SK-N-SH (cell line): ENCODE data around the gene GSG1L.

Experiments used
- EP300 ChIP-seq, 2 experiments: IDR thresholded peaks; 2 replicates each; pipeline versions ENCODE4 v1.4.0 to v1.6.1; 2012; ENCODE audit warnings: borderline replicate concordance in 1 of 2, low read depth in 1 of 2, low read length in 1 of 2
- FOXM1 ChIP-seq: IDR thresholded peaks from 2 replicates; pipeline ENCODE4 v1.4.0; 2012; ENCODE audit warnings: low read depth, mild to moderate bottlenecking
- MEF2A ChIP-seq: IDR thresholded peaks from 2 replicates; pipeline ENCODE4 v1.4.0; 2012; ENCODE audit warnings: low read depth, borderline replicate concordance
- POLR2AphosphoS5 ChIP-seq: IDR thresholded peaks from 2 replicates; pipeline ENCODE4 v1.6.1; 2012; ENCODE audit warnings: low read depth, low read length
- RFX5 ChIP-seq: IDR thresholded peaks from 2 replicates; pipeline ENCODE4 v1.6.1; 2012; ENCODE audit warnings: mild to moderate bottlenecking, improper control_type of control experiment, low read length
- TEAD4 ChIP-seq: IDR thresholded peaks from 2 replicates; pipeline ENCODE4 v1.4.0; 2012; ENCODE audit warnings: mild to moderate bottlenecking, borderline replicate concordance; ENCODE audit not compliant: insufficient read depth
- TF ChIP-seq, protein P1 (sequence below): fragments of 200-600 bp; sonication (generic); IDR thresholded peaks from 2 replicates; pipeline ENCODE4 v1.6.1; 2017; ENCODE audit warnings: antibody characterized with exemption, mild to moderate bottlenecking, moderate library complexity
- TF ChIP-seq, protein P2 (sequence below): IDR thresholded peaks from 2 replicates; pipeline ENCODE4 v1.4.0; 2012; ENCODE audit warnings: low read depth, borderline replicate concordance
- TF ChIP-seq, protein P3 (sequence below): IDR thresholded peaks from 2 replicates; pipeline ENCODE4 v1.4.0; 2012; ENCODE audit warnings: low read depth
- TF ChIP-seq, protein P4 (sequence below): IDR thresholded peaks from 2 replicates; pipeline ENCODE4; 2012

DNA sequence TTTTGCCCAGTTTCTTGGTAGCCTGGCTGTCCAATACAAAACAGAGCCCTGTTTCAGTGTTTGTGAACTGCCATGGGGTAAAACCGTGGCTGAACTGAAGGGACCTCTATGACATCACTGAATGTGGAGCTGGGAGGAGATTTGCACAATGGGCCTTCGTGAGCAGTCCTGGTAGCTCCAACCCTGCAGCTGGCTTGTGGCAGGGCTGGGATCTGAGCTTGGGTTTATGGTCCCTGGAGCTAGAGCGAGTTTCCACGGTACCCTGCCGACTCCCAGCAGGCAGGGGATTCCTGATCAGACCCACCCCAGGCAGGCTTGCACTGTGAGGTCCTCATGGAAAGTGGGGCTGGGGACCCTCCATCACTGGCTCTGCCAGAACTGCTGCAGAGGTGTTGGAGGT, 247.0 kb downstream of the GSG1L start:
- TF ChIP-seq, protein P1, sequence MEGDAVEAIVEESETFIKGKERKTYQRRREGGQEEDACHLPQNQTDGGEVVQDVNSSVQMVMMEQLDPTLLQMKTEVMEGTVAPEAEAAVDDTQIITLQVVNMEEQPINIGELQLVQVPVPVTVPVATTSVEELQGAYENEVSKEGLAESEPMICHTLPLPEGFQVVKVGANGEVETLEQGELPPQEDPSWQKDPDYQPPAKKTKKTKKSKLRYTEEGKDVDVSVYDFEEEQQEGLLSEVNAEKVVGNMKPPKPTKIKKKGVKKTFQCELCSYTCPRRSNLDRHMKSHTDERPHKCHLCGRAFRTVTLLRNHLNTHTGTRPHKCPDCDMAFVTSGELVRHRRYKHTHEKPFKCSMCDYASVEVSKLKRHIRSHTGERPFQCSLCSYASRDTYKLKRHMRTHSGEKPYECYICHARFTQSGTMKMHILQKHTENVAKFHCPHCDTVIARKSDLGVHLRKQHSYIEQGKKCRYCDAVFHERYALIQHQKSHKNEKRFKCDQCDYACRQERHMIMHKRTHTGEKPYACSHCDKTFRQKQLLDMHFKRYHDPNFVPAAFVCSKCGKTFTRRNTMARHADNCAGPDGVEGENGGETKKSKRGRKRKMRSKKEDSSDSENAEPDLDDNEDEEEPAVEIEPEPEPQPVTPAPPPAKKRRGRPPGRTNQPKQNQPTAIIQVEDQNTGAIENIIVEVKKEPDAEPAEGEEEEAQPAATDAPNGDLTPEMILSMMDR, result no peak
- TF ChIP-seq MEF2A, result no peak
- no peak for TF ChIP-seq RFX5
- TF ChIP-seq, protein P2, sequence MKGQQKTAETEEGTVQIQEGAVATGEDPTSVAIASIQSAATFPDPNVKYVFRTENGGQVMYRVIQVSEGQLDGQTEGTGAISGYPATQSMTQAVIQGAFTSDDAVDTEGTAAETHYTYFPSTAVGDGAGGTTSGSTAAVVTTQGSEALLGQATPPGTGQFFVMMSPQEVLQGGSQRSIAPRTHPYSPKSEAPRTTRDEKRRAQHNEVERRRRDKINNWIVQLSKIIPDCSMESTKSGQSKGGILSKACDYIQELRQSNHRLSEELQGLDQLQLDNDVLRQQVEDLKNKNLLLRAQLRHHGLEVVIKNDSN, result no peak
- TF ChIP-seq, protein P3, sequence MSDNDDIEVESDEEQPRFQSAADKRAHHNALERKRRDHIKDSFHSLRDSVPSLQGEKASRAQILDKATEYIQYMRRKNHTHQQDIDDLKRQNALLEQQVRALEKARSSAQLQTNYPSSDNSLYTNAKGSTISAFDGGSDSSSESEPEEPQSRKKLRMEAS, result no peak
- no peak for TF ChIP-seq FOXM1
- TF ChIP-seq EP300 (IDR thresholded peaks at IDR 0.05; ENCODE audit: borderline replicate concordance in 1 of 2, low read depth in 1 of 2, low read length in 1 of 2), result no peak
- no peak for TF ChIP-seq POLR2AphosphoS5
- TF ChIP-seq, protein P4, sequence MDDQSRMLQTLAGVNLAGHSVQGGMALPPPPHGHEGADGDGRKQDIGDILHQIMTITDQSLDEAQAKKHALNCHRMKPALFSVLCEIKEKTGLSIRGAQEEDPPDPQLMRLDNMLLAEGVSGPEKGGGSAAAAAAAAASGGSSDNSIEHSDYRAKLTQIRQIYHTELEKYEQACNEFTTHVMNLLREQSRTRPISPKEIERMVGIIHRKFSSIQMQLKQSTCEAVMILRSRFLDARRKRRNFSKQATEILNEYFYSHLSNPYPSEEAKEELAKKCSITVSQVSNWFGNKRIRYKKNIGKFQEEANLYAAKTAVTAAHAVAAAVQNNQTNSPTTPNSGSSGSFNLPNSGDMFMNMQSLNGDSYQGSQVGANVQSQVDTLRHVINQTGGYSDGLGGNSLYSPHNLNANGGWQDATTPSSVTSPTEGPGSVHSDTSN, result no peak
- TF ChIP-seq TEAD4, result no peak
